SK-N-SH treated with all-trans-retinoic acid at 6 μM for 48 hours (cell line): ENCODE measurements around the gene INSR.

Experiments used
- ARNTL ChIP-seq: fragments of 450-650 bp; formaldehyde crosslinking; IDR thresholded peaks from 2 replicates; pipeline ENCODE4 v1.5.0; 2020; ENCODE audit warnings: low read depth, mild to moderate bottlenecking, moderate library complexity, borderline replicate concordance
- BACH2 ChIP-seq: fragments of 250-450 bp; sonication (Bioruptor Pico); IDR thresholded peaks from 2 replicates; pipeline ENCODE4 v1.9.0; 2021; ENCODE audit warnings: mild to moderate bottlenecking, borderline replicate concordance
- CSDC2 ChIP-seq: fragments of 250-450 bp; sonication (Bioruptor Pico); IDR thresholded peaks from 2 replicates; pipeline ENCODE4 v1.5.0; 2020; ENCODE audit warnings: mild to moderate bottlenecking, moderate library complexity
- ESRRG ChIP-seq: fragments of 250-450 bp; sonication (Bioruptor Pico); IDR thresholded peaks from 2 replicates; pipeline ENCODE4 v1.6.1; 2021; ENCODE audit warnings: mild to moderate bottlenecking
- TOX ChIP-seq: fragments of 250-450 bp; sonication (Bioruptor Pico); IDR thresholded peaks from 2 replicates; pipeline ENCODE4 v1.8.0; 2021; ENCODE audit warnings: mild to moderate bottlenecking, moderate library complexity, borderline replicate concordance

DNA sequence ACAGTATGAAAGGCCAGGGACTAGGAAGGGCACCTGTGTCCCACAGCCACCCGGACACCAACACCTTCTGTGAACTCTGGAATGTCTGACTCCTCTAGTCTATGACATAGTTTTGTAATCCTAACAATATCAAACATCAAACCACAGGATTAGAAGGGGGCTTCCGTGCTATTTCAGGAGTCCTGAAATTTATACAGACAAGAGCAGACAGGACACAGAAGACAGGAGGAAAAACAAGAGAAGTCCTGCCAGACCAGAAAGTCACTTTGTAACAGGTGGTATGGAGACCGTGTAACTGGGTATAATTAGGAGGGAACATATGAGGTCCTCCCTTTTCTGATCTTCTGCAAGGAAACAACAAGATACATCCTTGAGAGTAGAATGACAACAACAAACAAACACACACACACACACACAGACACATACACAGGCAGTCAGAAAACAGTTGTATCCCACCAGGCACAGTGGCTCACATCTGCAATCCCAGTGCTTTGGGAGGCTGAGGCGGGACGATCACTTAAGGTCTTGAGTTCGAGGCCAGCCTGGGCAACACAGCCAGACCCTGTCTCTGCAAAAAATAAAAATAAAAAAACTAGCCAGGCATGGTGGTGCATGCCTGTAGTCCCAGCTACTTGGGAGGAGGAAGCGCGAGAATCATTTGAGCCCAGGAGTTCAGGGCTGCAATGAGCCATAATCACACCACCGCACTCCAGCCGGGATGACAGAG lies 13.1 kb downstream of the INSR start:
- TF ChIP-seq BACH2 (CRISPR knock-in tag): no peak
- no peak for TF ChIP-seq CSDC2 (CRISPR knock-in tag)
- no peak for TF ChIP-seq TOX (CRISPR knock-in tag)
- TF ChIP-seq ARNTL (CRISPR knock-in tag): no peak
- TF ChIP-seq ESRRG (CRISPR knock-in tag): no peak
